ENCODE data around the gene RERE.

Gene RERE

GRCh38 chr1:8816831-8817411 lies 519 bp downstream of the RERE start:
- Histone ChIP-seq H3K36me3 (ENCODE audit: control insufficient read depth, insufficient read depth, low read length) (no peaks in the 10 kb centered on the region), H3K4me3 (ENCODE audit: low read depth, low read length) (peak overlapping the region; percentile 99), H3K9me3 (ENCODE audit: control insufficient read depth, insufficient read depth, low read depth, low read length) (no peaks in the 10 kb centered on the region), H3K27me3 (ENCODE audit: control insufficient read depth, insufficient read depth, low read length) (no peaks in the 10 kb centered on the region), H3K9ac (ENCODE audit: low read length) (peak overlapping the region; percentile 96), H3K27ac (ENCODE audit: low read depth, low read length) (peak overlapping the region; percentile 97), H3K4me1 (ENCODE audit: control insufficient read depth, insufficient read depth, low read length) (peaks cover 37% of the 10 kb centered on the region)

- Histone ChIP-seq H3K9me3 (ENCODE audit: control insufficient read depth, insufficient read depth, low read depth, low read length) (no peaks in the 10 kb centered on the region), H3K27me3 (ENCODE audit: control insufficient read depth, insufficient read depth, low read length) (no peaks in the 10 kb centered on the region), H3K36me3 (ENCODE audit: control insufficient read depth, insufficient read depth, low read length) (no peaks in the 10 kb centered on the region), H3K4me3 (ENCODE audit: low read depth, low read length) (peak overlapping the region; percentile 99), H3K4me1 (ENCODE audit: control insufficient read depth, insufficient read depth, low read length) (peaks cover 31% of the 10 kb centered on the region), H3K9ac (ENCODE audit: low read length) (peak overlapping the region; percentile 96), H3K27ac (ENCODE audit: low read depth, low read length) (peak overlapping the region; percentile 97; the same call in 1 of the 2 replicates)
These were observed 1.2 kb downstream of the RERE start for GRCh38 chr1:8816264-8816663.

- H3K9me3 ChIP-seq (ENCODE audit: control insufficient read depth, insufficient read depth, low read depth, low read length) = no peaks in the 10 kb centered on the region
- peak overlapping the region; percentile 99 for H3K4me3 ChIP-seq (ENCODE audit: low read depth, low read length)
- H3K4me1 ChIP-seq (ENCODE audit: control insufficient read depth, insufficient read depth, low read length) = peaks cover 25% of the 10 kb centered on the region
- no peak overlapping the region for H3K27ac ChIP-seq (ENCODE audit: low read depth, low read length)
- no peaks in the 10 kb centered on the region for H3K36me3 ChIP-seq (ENCODE audit: control insufficient read depth, insufficient read depth, low read length)
- H3K9ac ChIP-seq (ENCODE audit: low read length) = peak overlapping the region; percentile 96
- H3K27me3 ChIP-seq (ENCODE audit: control insufficient read depth, insufficient read depth, low read length) = no peaks in the 10 kb centered on the region
These were observed 1.8 kb downstream of the RERE start for GRCh38 chr1:8815582-8816151.

- H3K4me1 ChIP-seq (ENCODE audit: control insufficient read depth, insufficient read depth, low read length) = peaks cover 25% of the 10 kb centered on the region
- H3K4me3 ChIP-seq (ENCODE audit: low read depth, low read length) = peak overlapping the region; percentile 99
These were observed 2.6 kb downstream of the RERE start for GRCh38 chr1:8814865-8815264.

DNA sequence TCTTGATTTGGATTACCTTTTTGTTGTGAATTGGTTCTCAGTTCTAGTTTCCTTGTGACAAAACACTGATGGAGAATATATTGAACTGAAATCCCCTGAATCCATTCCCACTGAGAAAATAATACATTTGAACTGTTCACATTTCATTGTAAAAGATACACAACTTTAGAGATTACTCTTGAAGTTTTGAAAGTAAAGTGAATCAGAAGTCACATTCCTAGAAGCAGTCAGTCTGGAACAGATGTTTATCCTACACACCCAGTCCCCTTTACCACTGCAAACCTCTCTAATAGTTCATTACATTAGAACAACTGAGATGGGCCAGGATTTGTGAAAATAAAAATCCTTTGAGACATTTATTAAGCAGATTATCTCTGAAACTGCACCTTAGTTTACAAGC lies 3.4 kb downstream of the RERE start:
- Histone ChIP-seq H3K4me3 (ENCODE audit: low read depth, low read length) (no peak overlapping the region), H3K27ac (ENCODE audit: low read depth, low read length) (no peak overlapping the region), H3K27me3 (ENCODE audit: control insufficient read depth, insufficient read depth, low read length) (no peaks in the 10 kb centered on the region), H3K9me3 (ENCODE audit: control insufficient read depth, insufficient read depth, low read depth, low read length) (no peaks in the 10 kb centered on the region), H3K4me1 (ENCODE audit: control insufficient read depth, insufficient read depth, low read length) (peaks cover 29% of the 10 kb centered on the region), H3K36me3 (ENCODE audit: control insufficient read depth, insufficient read depth, low read length) (no peaks in the 10 kb centered on the region), H3K9ac (ENCODE audit: low read length) (no peak overlapping the region)

More at GRCh38 chr1:8814865-8815264, 2.6 kb downstream of the RERE start:
- no peak overlapping the region for H3K27ac ChIP-seq (ENCODE audit: low read depth, low read length)
- H3K9me3 ChIP-seq (ENCODE audit: control insufficient read depth, insufficient read depth, low read depth, low read length) = no peaks in the 10 kb centered on the region
- H3K9ac ChIP-seq (ENCODE audit: low read length) = no peak overlapping the region
- no peaks in the 10 kb centered on the region for H3K27me3 ChIP-seq (ENCODE audit: control insufficient read depth, insufficient read depth, low read length)
- H3K36me3 ChIP-seq (ENCODE audit: control insufficient read depth, insufficient read depth, low read length) = no peaks in the 10 kb centered on the region

GRCh38 chr1:8813016-8813763 lies 4.2 kb downstream of the RERE start:
- Histone ChIP-seq H3K36me3 (ENCODE audit: control insufficient read depth, insufficient read depth, low read length) (no peaks in the 10 kb centered on the region), H3K27ac (ENCODE audit: low read depth, low read length) (no peak overlapping the region), H3K27me3 (ENCODE audit: control insufficient read depth, insufficient read depth, low read length) (no peaks in the 10 kb centered on the region), H3K9ac (ENCODE audit: low read length) (no peak overlapping the region), H3K9me3 (ENCODE audit: control insufficient read depth, insufficient read depth, low read depth, low read length) (no peaks in the 10 kb centered on the region), H3K4me1 (ENCODE audit: control insufficient read depth, insufficient read depth, low read length) (peaks cover 29% of the 10 kb centered on the region), H3K4me3 (ENCODE audit: low read depth, low read length) (no peak overlapping the region)

- Histone ChIP-seq H3K36me3 (ENCODE audit: control insufficient read depth, insufficient read depth, low read length) (no peaks in the 10 kb centered on the region), H3K9ac (ENCODE audit: low read length) (no peak overlapping the region), H3K27ac (ENCODE audit: low read depth, low read length) (no peak overlapping the region), H3K9me3 (ENCODE audit: control insufficient read depth, insufficient read depth, low read depth, low read length) (no peaks in the 10 kb centered on the region), H3K27me3 (ENCODE audit: control insufficient read depth, insufficient read depth, low read length) (no peaks in the 10 kb centered on the region), H3K4me1 (ENCODE audit: control insufficient read depth, insufficient read depth, low read length) (peaks cover 29% of the 10 kb centered on the region), H3K4me3 (ENCODE audit: low read depth, low read length) (no peak overlapping the region)
These were observed 5.4 kb downstream of the RERE start for GRCh38 chr1:8812081-8812480.

- no peaks in the 10 kb centered on the region for H3K9me3 ChIP-seq (ENCODE audit: control insufficient read depth, insufficient read depth, low read depth, low read length)
- H3K9ac ChIP-seq (ENCODE audit: low read length) = no peak overlapping the region
- H3K36me3 ChIP-seq (ENCODE audit: control insufficient read depth, insufficient read depth, low read length) = no peaks in the 10 kb centered on the region
- no peak overlapping the region for H3K27ac ChIP-seq (ENCODE audit: low read depth, low read length)
- H3K4me1 ChIP-seq (ENCODE audit: control insufficient read depth, insufficient read depth, low read length) = peaks cover 29% of the 10 kb centered on the region
- no peaks in the 10 kb centered on the region for H3K27me3 ChIP-seq (ENCODE audit: control insufficient read depth, insufficient read depth, low read length)
- no peak overlapping the region for H3K4me3 ChIP-seq (ENCODE audit: low read depth, low read length)
These were observed 6.5 kb downstream of the RERE start for GRCh38 chr1:8810987-8811386.

DNA sequence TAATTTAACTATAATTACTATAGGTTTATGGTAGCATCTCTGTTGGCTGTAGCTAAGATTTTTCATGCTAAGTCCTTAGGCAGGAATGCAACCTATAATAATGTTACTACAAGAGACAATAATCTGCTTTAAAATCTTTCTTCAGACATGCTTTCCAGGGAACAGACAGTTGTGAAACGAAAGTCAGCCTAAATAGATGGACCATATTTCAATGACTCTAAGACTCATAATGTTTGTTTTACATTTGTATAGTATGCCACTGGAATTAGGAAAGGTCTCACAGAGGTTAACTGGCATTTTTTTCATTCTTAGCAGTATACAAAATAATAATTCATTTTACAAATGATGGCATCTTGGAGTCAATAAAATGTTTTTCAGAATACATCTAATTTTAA lies 8.1 kb downstream of the RERE start:
- H3K27me3 ChIP-seq (ENCODE audit: control insufficient read depth, insufficient read depth, low read length) = no peaks in the 10 kb centered on the region
- H3K9ac ChIP-seq (ENCODE audit: low read length) = no peak overlapping the region
- H3K9me3 ChIP-seq (ENCODE audit: control insufficient read depth, insufficient read depth, low read depth, low read length) = no peaks in the 10 kb centered on the region
- H3K36me3 ChIP-seq (ENCODE audit: control insufficient read depth, insufficient read depth, low read length) = no peaks in the 10 kb centered on the region
- peaks cover 16% of the 10 kb centered on the region for H3K4me1 ChIP-seq (ENCODE audit: control insufficient read depth, insufficient read depth, low read length)
- H3K4me3 ChIP-seq (ENCODE audit: low read depth, low read length) = no peak overlapping the region
- no peak overlapping the region for H3K27ac ChIP-seq (ENCODE audit: low read depth, low read length)

GRCh38 chr1:8807004-8807403 lies 10.4 kb downstream of the RERE start:
- no peaks in the 10 kb centered on the region for H3K9me3 ChIP-seq (ENCODE audit: control insufficient read depth, insufficient read depth, low read depth, low read length)
- no peak overlapping the region for H3K27ac ChIP-seq (ENCODE audit: low read depth, low read length)
- H3K4me1 ChIP-seq (ENCODE audit: control insufficient read depth, insufficient read depth, low read length) = peaks cover 4% of the 10 kb centered on the region; the same call in 1 of the 2 replicates
- no peaks in the 10 kb centered on the region for H3K36me3 ChIP-seq (ENCODE audit: control insufficient read depth, insufficient read depth, low read length)
- H3K4me3 ChIP-seq (ENCODE audit: low read depth, low read length) = no peak overlapping the region
- no peak overlapping the region for H3K9ac ChIP-seq (ENCODE audit: low read length)
- no peaks in the 10 kb centered on the region for H3K27me3 ChIP-seq (ENCODE audit: control insufficient read depth, insufficient read depth, low read length)

GRCh38 chr1:8800416-8800815 lies 17.0 kb downstream of the RERE start:
- H3K9me3 ChIP-seq (ENCODE audit: control insufficient read depth, insufficient read depth, low read depth, low read length) = no peaks in the 10 kb centered on the region
- no peaks in the 10 kb centered on the region for H3K27me3 ChIP-seq (ENCODE audit: control insufficient read depth, insufficient read depth, low read length)
- no peak overlapping the region for H3K27ac ChIP-seq (ENCODE audit: low read depth, low read length)
- H3K9ac ChIP-seq (ENCODE audit: low read length) = no peak overlapping the region
- H3K4me3 ChIP-seq (ENCODE audit: low read depth, low read length) = no peak overlapping the region
- H3K4me1 ChIP-seq (ENCODE audit: control insufficient read depth, insufficient read depth, low read length) = no peaks in the 10 kb centered on the region; the same call in 1 of the 2 replicates
- peaks cover under 1% of the 10 kb centered on the region; the same call in 1 of the 2 replicates for H3K36me3 ChIP-seq (ENCODE audit: control insufficient read depth, insufficient read depth, low read length)

All from HUES6 (cell line).